Measurements from ENCODE around the gene DMRTA1.
"Not testable (repeated sequence)": the region's sequence is repeated elsewhere in the genome, so short reads cannot be mapped to it uniquely, and the experiment has no call there.

The DMRTA1 gene

DNA sequence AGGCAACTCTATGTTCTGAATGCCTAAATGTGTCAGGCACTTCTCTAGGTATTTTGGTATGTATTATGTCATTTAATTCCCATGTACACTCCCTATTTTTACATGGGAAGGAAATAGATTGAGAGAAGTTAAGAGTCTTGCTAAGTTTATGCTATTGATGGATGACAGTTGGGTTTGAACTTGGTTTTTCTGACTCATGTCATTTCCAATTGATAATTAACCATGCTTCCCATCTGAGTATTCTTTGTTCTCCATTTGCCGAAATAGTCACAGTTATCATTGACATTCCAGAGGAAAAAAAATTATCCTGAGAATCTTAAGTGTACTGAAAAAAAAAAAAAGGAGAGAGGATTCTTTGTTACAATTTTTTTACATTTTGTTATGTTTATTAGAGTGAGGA lies 23.1 kb upstream of the DMRTA1 start:
- no peak overlapping the region for H3K4me3 ChIP-seq (ENCODE audit: low read depth, low read length)
- TF ChIP-seq, protein P1, sequence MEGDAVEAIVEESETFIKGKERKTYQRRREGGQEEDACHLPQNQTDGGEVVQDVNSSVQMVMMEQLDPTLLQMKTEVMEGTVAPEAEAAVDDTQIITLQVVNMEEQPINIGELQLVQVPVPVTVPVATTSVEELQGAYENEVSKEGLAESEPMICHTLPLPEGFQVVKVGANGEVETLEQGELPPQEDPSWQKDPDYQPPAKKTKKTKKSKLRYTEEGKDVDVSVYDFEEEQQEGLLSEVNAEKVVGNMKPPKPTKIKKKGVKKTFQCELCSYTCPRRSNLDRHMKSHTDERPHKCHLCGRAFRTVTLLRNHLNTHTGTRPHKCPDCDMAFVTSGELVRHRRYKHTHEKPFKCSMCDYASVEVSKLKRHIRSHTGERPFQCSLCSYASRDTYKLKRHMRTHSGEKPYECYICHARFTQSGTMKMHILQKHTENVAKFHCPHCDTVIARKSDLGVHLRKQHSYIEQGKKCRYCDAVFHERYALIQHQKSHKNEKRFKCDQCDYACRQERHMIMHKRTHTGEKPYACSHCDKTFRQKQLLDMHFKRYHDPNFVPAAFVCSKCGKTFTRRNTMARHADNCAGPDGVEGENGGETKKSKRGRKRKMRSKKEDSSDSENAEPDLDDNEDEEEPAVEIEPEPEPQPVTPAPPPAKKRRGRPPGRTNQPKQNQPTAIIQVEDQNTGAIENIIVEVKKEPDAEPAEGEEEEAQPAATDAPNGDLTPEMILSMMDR (IDR thresholded peaks at IDR 0.05; ENCODE audit: low read depth, low read length) = no peak

DNA sequence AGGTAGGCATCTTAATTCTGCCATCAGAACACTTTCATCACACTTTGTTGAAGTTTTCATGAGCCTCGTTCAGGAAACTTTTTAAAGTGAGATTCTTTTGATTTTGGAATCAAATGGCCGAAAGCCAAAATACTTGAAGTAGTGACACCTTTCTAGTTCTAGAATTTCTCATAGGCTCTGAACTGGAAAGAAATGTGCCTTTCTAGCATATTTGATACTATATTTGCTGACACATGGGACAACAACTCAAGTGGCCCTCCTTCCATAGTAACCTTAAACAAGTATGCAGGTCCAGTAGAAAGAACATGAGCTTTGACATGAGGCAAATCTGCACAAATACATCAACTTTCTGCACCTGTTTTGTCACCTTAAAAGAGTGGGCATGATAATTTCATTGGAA lies 22.0 kb upstream of the DMRTA1 start:
- no peak overlapping the region for H3K4me3 ChIP-seq (ENCODE audit: low read depth, low read length)
- TF ChIP-seq, protein P1 (IDR thresholded peaks at IDR 0.05; ENCODE audit: low read depth, low read length) = no peak

DNA sequence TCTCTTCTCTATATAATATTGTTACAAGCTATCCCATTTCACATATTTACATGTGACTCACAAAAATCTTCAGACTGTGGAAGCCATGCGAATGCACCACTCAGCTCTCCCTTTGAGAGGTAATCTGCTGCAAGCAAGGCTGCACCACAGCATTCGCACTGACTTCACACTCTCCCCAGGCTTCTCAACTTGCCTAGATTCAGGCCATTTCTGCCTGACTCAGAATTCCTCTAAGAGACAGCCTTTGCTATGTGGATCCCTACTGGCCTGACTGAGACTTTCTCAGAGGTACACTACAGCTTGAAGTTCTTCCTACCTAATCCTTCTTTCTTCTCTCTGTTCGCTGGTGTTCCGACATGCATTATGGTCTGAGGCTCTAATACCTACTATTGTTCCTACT lies 21.1 kb upstream of the DMRTA1 start:
- no peak overlapping the region for H3K4me3 ChIP-seq (ENCODE audit: low read depth, low read length)
- TF ChIP-seq, protein P1 (IDR thresholded peaks at IDR 0.05; ENCODE audit: low read depth, low read length) = no peak

DNA sequence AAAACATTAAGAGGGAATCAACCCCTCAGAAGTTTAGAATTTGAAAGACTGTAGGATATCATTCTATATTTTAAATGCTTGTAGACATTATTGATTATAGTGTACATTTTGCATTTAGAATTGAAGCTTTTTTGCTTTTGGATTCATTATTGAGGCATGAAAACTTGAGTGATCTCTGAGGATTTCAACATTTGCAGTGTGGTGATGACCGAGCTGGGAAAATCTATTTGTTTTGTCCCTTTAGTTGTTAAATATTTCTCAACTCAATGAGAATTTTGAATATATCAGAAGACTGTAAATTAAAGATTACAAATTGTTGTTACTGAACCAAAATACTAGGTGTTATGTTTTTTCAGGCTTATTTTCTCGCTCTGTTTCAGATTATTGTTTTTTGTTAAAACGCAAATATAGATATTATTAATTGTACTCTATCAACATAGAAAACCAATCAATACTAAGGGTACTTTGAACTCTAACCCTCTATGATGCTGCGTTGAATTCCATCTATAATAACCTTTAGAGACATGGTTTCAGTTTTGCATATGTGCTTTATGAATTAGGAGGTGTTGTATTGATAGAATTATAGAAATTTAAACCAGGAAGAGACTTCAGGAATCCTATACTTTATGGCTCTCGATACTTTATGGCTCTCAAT lies 19.3 kb upstream of the DMRTA1 start:
- no peak overlapping the region for H3K4me3 ChIP-seq (ENCODE audit: low read depth, low read length)
- TF ChIP-seq, protein P1 (IDR thresholded peaks at IDR 0.05; ENCODE audit: low read depth, low read length) = no peak

DNA sequence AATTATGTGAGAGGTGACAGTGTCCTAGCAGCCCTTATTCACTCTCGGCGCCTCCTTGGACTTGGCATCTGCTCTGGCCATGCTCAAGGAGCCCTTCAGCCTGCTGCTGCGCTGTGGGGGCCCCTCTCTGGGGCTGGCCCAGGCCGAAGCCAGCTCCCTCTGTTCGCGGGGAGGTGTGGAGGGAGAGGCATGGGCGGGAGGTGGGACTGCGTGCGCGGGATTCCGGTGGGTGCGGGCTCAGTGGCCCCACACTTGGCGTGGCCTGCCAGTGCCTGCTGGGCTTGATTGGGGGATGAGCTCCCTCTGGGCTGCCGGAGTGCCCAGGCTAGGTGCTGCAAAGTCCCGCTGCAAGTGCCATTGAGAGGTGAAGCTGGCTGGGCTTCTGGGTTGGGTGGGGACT lies 12.9 kb upstream of the DMRTA1 start:
- TF ChIP-seq, protein P1 (IDR thresholded peaks at IDR 0.05; ENCODE audit: low read depth, low read length) = no peak
- no peak overlapping the region for H3K4me3 ChIP-seq (ENCODE audit: low read depth, low read length)

DNA sequence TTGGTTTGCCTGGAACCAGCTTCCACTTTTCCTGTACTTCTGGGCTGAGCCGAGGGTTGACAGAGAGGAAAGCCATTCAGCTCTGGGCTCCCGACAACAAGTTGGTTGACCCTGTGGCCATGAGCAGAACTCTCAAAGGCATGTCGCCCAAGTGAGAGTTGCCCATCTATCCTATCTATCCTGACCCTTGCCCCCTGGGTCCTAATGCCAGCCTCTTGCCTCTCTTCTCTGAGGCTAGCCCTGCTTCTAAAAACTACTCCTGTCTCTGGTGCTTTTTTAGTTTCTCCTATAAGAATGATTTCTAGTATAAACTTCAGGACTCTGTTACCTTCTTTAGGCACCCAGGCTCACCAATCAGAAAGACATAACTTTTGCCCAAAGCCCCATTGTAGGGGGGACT lies 11.4 kb upstream of the DMRTA1 start:
- not testable (repeated sequence) for H3K4me3 ChIP-seq (ENCODE audit: low read depth, low read length)

DNA sequence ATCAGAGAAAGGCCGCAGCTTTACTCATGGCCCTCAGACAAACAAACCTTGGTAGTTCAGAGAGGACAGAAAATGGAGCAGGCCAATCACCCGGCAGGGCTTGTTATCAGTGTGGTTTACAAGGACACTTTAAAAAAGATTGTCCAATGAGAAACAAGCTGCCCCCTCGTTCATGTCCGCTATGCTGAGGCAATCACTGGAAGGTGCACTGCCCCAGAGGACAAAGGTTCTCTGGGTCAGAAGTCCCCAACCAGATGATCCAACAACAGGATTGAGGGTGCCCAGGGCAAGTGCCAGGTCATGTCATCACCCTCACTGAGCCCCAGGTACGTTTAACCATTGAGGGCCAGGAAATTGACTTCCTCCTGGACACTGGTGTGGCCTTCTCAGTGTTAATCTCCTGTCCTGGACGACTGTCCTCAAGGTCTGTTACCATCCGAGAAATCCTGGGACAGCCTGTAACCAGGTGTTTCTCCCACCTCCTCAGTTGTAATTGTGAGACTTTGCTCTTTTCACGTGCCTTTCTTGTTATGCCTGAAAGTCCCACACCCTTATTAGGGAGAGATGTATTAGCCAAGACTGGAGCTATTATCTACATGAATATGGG lies 9.1 kb upstream of the DMRTA1 start:
- not testable (repeated sequence) for H3K4me3 ChIP-seq (ENCODE audit: low read depth, low read length)

DNA sequence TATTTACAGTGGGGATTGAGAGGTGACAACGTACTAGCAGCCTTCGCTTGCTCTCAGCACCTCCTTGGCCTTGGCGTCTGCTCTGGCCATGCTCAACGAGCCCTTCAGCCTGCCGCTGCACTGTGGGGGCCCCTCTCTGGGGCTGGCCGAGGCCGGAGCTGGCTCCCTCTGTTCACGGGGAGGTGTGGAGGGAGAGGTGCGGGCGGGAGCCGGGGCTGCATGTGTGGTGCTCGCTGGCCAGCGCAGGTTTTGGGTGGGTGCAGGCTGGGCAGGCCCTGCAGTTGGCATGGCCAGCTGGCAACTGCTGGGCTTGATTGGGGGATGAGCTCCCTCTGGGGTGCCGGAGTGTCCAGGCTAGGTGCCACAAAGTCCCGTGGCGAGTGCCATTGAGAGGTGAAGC lies 5.8 kb upstream of the DMRTA1 start:
- H3K4me3 ChIP-seq (ENCODE audit: low read depth, low read length) = no peak overlapping the region
- TF ChIP-seq, protein P1 (IDR thresholded peaks at IDR 0.05; ENCODE audit: low read depth, low read length) = no peak

All from WI38 (cell line).